Globus pallidus (tissue), 1 donor: Measurements from ENCODE around the gene DCXR.

Source experiments
- DNase-seq: peaks from one replicate; pipeline ENCODE4 v3.0.0-alpha.2; 2015; ENCODE audit warnings: low spot score

Gene DCXR

GRCh38 chr17:82055023-82055964 lies 17.8 kb upstream of the DCXR start:
- no peak for DNase-seq

DNA sequence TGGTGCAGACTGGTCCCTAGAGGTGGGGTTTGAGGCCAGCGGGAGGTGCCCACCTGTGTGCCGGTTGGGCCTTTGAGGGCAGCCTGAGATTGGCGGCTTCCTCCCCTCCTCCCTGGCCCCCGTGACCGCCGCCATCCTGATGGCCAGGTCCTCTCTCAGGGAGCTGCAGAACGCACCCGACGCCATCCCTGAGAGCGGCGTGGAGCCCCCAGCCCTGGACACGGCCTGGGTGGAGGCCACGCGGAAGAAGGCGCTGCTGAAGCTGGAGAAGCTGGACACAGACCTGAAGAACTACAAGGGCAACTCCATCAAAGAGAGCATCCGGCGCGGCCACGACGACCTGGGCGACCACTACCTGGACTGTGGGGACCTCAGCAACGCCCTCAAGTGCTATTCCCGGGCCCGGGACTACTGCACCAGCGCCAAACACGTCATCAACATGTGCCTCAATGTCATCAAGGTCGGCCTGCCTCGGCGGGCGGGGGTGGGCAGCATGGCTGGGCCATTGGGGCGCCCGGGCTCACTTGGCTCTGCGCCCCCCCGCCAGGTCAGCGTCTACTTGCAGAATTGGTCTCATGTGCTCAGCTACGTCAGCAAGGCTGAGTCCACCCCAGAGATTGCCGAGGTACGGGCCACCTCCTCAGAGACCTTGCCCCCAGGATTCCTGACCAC lies 17.0 kb upstream of the DCXR start:
- DNase-seq = no peak

GRCh38 chr17:82053556-82054263 lies 16.2 kb upstream of the DCXR start:
- DNase-seq = no peak

- no peak for DNase-seq
These were observed 15.6 kb upstream of the DCXR start for GRCh38 chr17:82053130-82053529.

DNA sequence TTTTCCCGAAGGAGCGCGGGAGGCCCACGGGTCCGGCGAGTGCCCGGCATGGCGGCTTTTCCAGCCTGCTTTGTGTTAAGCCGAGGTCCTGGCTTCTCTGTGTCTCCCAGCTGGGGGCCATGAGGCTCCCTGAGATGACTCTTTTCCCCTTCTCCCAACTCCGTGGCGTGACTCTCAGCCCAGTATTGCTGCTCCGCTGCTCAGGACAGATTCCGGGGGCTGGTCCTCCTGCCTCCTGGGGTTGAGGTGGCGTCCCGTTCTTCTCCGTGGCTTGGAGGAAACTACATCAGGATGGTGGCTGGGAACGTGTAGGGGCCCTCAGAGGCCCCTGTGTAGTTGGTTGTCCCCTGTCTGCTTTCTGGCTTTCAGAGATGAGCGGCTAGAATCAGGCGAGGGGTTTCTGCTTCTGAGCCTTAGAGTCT lies 15.2 kb upstream of the DCXR start:
- DNase-seq = no peak

GRCh38 chr17:82051776-82052637 lies 14.5 kb upstream of the DCXR start, which contains the start of the genes GPS1 and RFNG:
Gene GPS1, plus strand, starts transcription at chr17:82051898. Its CDS starts 34 bp downstream, at chr17:82051932.
Gene RFNG, minus strand, starts transcription at chr17:82051811. Its CDS starts 45 bp downstream, at chr17:82051766.
- DNase-seq = peak; percentile 60

DNA sequence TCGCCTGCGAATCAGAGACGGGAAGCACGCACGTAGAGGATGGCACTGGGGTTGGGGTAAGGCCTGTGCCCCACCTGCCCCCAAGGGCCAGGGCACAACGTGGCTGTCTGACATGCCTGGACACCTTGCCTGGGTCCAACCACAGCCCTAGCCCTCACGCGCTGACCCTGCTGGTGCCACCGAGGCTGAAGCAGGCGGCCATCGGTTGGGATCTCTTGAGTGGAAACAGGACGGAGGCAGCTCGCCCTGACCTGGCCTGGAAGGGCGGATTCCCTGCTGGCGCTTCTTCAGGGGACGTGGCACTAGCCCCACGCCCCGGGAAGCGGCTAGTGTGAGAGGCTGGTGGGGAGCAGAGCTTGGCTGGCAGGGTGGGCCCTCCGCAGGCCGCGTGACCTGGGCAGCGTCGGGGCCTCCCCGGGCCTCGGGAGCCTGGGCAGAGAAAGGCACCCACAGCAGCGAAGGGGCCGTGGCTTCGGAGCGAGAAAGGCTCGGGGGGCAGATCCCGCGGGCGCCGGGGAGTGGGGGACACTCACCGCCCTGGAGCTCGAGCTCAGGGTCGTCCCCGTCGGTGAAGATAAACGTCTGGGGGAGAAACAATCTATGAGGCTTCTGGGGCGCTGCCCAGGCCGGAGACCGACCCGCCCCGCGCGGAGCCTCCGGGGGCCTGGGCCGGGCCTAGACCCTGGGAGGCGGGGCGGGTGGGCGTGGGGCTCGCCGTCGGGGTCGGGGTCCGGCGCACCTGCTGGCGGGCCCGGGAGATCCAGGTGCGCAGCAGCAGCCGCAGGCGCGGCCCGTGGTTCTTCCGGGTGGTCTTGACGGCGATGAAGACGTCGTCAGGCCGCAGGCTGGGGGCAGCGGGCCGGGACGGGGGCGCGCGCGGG lies 13.5 kb upstream of the DCXR start:
- no peak for DNase-seq

DNA sequence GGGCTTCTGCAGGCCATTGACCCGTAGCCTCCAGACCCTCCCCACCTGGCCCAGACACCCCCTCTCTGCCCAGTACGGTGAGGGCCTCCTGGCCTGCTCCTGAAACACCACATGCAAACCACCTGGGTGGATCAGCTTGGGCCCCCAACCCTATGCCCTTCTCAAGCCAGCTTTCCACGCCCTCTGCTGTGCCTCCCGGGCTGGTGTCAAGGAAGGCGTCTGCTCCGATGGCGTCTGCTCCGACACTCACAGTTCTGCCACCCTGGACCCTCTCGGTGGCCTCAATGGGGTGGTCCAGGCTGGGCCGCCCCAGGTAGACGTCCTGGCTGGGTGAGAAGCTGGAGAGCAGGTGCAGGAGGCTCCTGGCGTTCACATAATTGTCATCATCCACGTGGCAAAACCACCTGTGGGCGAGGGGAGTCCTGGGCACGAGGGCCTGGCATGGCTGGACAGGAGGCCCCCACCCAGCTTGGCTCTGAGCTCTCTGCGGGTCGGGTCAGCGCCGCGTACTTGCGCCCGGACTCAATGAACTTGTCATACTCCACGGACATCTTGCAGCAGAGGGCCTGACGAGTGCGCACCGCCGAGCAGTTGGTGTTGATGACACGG lies 12.8 kb upstream of the DCXR start:
- no peak for DNase-seq

GRCh38 chr17:82049521-82049971 lies 12.0 kb upstream of the DCXR start:
- no peak for DNase-seq

DNA sequence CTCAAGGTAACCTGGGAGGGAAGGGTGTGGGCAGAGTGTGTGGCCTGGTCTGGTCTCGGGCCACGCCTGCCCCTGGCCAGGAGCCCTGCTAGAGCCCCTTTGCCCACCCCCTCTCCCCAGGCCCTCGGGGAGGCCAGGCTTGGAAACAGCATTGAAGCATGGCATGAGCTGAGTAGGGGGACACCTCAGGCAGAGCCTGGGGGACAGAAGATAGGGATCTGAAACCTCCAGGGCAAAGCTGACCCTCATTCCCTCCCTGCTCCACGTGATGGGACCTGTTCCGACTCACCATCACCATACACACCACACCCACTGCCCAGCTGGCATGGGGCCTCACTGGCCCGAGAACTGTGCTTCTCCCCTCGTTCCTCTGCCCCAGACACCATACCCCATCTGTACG lies 11.6 kb upstream of the DCXR start:
- no peak for DNase-seq

DNA sequence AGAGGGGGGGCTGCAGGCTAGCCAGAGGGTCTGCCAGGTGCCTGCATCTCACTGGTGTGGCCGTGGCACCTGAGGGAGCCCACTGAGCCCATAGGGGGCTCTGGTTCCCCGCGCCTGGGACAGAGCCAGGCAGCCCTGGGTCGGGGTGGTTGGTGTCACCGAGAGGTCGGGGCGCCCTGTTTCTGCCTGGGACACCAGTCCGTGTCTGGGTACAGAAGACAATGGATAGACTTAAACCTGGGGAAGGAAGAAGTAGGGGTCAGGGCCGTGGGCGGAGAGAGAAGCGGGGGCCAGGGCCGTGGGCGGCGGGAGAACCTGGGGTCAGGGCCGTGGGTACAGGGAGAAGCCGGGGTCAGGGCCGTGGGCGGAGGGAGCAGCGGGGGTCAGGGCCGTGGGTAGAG lies 11.1 kb upstream of the DCXR start:
- DNase-seq = no peak

- DNase-seq = no peak
These were observed 10.5 kb upstream of the DCXR start for GRCh38 chr17:82047914-82048570.

GRCh38 chr17:82047379-82047778 lies 9.9 kb upstream of the DCXR start:
- no peak for DNase-seq

GRCh38 chr17:82046903-82047302 lies 9.4 kb upstream of the DCXR start:
- DNase-seq = no peak

- no peak for DNase-seq
These were observed 8.5 kb upstream of the DCXR start for GRCh38 chr17:82045936-82046484.

- no peak for DNase-seq
These were observed 6.0 kb upstream of the DCXR start for GRCh38 chr17:82043507-82043906.

- DNase-seq = no peak
These were observed 5.2 kb upstream of the DCXR start for GRCh38 chr17:82042649-82043048.

- DNase-seq = no peak
These were observed 3.8 kb upstream of the DCXR start for GRCh38 chr17:82041144-82041814.
